DMS79 (cell line): ENCODE results near the gene THRB.

Experiments
- DNase-seq: peaks from one replicate; lab custom pipeline; 2025; lab: John Stamatoyannopoulos, UW

The THRB gene

GRCh38 chr3:24375947-24376384, 118.7 kb downstream of the THRB start:
- no peak for DNase-seq

GRCh38 chr3:24374801-24375200, 119.8 kb downstream of the THRB start:
- DNase-seq: no peak

GRCh38 chr3:24373198-24373959, 121.3 kb downstream of the THRB start:
- DNase-seq: no peak

GRCh38 chr3:24372559-24373197, 122.0 kb downstream of the THRB start:
- no peak for DNase-seq

- no peak for DNase-seq
Measured at GRCh38 chr3:24370352-24371090, 124.1 kb downstream of the THRB start.

GRCh38 chr3:24368605-24369004, 126.0 kb downstream of the THRB start:
- DNase-seq: no peak

GRCh38 chr3:24367664-24368264, 126.9 kb downstream of the THRB start:
- DNase-seq: no peak

- no peak for DNase-seq
Measured at GRCh38 chr3:24367216-24367615, 127.4 kb downstream of the THRB start.

- no peak for DNase-seq
Measured at GRCh38 chr3:24365168-24365567, 129.5 kb downstream of the THRB start.

- DNase-seq: no peak
Measured at GRCh38 chr3:24364359-24364758, 130.3 kb downstream of the THRB start.

GRCh38 chr3:24363242-24363641, 131.4 kb downstream of the THRB start:
- DNase-seq: no peak

GRCh38 chr3:24361623-24362022, 133.0 kb downstream of the THRB start:
- no peak for DNase-seq

- DNase-seq: no peak
Measured at GRCh38 chr3:24360957-24361356, 133.7 kb downstream of the THRB start.

- DNase-seq: no peak
Measured at GRCh38 chr3:24359645-24360462, 134.8 kb downstream of the THRB start.

- no peak for DNase-seq
Measured at GRCh38 chr3:24359102-24359501, 135.5 kb downstream of the THRB start.

GRCh38 chr3:24357635-24358034, 137.0 kb downstream of the THRB start:
- no peak for DNase-seq

GRCh38 chr3:24355806-24356205, 138.8 kb downstream of the THRB start:
- DNase-seq: no peak

GRCh38 chr3:24354230-24354629, 140.4 kb downstream of the THRB start:
- DNase-seq: no peak

- DNase-seq: no peak
Measured at GRCh38 chr3:24352893-24353553, 141.6 kb downstream of the THRB start.

GRCh38 chr3:24351779-24352469, 142.7 kb downstream of the THRB start:
- DNase-seq: no peak
